ENCODE measurements around the gene PBX1. TPM values are rescaled to one million over a fixed set of nuclear protein-coding genes. Genes with fewer than 3 reads are reported as not detected.

The PBX1 gene
- total and polyA plus RNA-seq, 10 of the 15 experiments (the other 5 are each of a cell fraction or from before 2014, with no cell fraction given): 0.05 to 0.28 (median 0.11) TPM; not detected in 5

DNA sequence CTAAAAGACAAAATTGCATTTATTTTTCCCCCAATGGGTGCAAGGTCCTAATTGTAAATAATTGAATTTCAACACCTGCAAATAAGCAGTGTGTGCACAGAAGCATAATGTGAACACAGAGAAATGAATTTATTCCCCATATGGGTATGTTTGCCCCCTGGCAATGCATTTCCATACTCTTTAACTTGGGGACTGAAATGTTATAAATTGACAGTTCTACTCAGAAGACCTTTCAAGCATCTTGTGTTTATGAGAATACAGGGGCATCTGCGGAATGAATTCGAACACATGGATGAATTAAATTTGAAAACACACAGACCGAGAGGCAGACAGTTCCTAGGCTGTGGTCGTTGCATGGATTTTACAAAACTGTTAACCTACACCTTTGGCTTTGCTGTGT lies 3.5 kb downstream of the PBX1 start:
- 19% methylated on average over 4 of the region's 4 CpGs for WGBS (ENCODE audit: insufficient coverage, insufficient replicate concordance, low lambda C conversion rate, missing lambda C conversion rate)
- no peak for ATAC-seq

More for the DNA sequence above, 3.5 kb downstream of the PBX1 start:
- FAIRE-seq: no peak
- H3K4me1 ChIP-seq (ENCODE audit: control insufficient read depth, insufficient read depth, low read length): no peaks in the 10 kb centered on the region
- POLR2A ChIA-PET: no interaction called here
- SMC1A ChIA-PET (ENCODE audit: uncharacterized antibody, unreplicated experiment): interaction anchor here (1.5 kb wide), 1 partner anchor 11 kb away, joined by 3 read pairs; no protein-coding TSS in a partner anchor
- intact Hi-C loops (cut with micrococcal nuclease; ENCODE audit: unreplicated experiment): no loop called here
- H3K9me3 ChIP-seq (replicated peaks; ENCODE audit: control insufficient read depth, insufficient read depth, low read length): no peaks in the 10 kb centered on the region
- no peak overlapping the region for H3K4me3 ChIP-seq
- in situ Hi-C loops (cut with MboI): no loop called here
- H3K4me2 ChIP-seq (ENCODE audit: control insufficient read depth, insufficient read depth): no peak overlapping the region
- no TSS peak for BruUV-seq (replicated peaks)
- H3K27me3 ChIP-seq (replicated peaks in 1 of 2; ENCODE audit: control insufficient read depth in 2 of 2, insufficient read depth in 2 of 2, low read length in 1 of 2): peaks cover 0 to 3% of the 10 kb centered on the region in 2 experiments; a peak in 2 of 4 replicates
- RAD21 ChIA-PET (ENCODE audit: unreplicated experiment): no interaction called here
- DNase-seq (ENCODE audit: low read depth, low spot score): no peak
- no peak overlapping the region for H3K9ac ChIP-seq (ENCODE audit: control insufficient read depth, insufficient read depth, low read length)
- H2AFZ ChIP-seq (ENCODE audit: control insufficient read depth, low read depth, low read length): no peak overlapping the region
- no peaks in the 10 kb centered on the region for H3K79me2 ChIP-seq (ENCODE audit: control insufficient read depth, insufficient read depth, low read length)
- no peak overlapping the region for H3K27ac ChIP-seq (ENCODE audit: control insufficient read depth, insufficient read depth)
- no peaks in the 10 kb centered on the region for H4K20me1 ChIP-seq (ENCODE audit: control insufficient read depth, insufficient read depth)
- no peaks in the 10 kb centered on the region for H3K36me3 ChIP-seq (ENCODE audit: control insufficient read depth in 2 of 2, insufficient read depth in 2 of 2, low read length in 1 of 2)
- TF ChIP-seq, protein P1, sequence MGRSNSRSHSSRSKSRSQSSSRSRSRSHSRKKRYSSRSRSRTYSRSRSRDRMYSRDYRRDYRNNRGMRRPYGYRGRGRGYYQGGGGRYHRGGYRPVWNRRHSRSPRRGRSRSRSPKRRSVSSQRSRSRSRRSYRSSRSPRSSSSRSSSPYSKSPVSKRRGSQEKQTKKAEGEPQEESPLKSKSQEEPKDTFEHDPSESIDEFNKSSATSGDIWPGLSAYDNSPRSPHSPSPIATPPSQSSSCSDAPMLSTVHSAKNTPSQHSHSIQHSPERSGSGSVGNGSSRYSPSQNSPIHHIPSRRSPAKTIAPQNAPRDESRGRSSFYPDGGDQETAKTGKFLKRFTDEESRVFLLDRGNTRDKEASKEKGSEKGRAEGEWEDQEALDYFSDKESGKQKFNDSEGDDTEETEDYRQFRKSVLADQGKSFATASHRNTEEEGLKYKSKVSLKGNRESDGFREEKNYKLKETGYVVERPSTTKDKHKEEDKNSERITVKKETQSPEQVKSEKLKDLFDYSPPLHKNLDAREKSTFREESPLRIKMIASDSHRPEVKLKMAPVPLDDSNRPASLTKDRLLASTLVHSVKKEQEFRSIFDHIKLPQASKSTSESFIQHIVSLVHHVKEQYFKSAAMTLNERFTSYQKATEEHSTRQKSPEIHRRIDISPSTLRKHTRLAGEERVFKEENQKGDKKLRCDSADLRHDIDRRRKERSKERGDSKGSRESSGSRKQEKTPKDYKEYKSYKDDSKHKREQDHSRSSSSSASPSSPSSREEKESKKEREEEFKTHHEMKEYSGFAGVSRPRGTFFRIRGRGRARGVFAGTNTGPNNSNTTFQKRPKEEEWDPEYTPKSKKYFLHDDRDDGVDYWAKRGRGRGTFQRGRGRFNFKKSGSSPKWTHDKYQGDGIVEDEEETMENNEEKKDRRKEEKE (IDR thresholded peaks at IDR 0.05): no peak
- TF ChIP-seq, protein P2, sequence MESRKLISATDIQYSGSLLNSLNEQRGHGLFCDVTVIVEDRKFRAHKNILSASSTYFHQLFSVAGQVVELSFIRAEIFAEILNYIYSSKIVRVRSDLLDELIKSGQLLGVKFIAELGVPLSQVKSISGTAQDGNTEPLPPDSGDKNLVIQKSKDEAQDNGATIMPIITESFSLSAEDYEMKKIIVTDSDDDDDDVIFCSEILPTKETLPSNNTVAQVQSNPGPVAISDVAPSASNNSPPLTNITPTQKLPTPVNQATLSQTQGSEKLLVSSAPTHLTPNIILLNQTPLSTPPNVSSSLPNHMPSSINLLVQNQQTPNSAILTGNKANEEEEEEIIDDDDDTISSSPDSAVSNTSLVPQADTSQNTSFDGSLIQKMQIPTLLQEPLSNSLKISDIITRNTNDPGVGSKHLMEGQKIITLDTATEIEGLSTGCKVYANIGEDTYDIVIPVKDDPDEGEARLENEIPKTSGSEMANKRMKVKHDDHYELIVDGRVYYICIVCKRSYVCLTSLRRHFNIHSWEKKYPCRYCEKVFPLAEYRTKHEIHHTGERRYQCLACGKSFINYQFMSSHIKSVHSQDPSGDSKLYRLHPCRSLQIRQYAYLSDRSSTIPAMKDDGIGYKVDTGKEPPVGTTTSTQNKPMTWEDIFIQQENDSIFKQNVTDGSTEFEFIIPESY (IDR thresholded peaks at IDR 0.05): no peak
- TF ChIP-seq EGR1 (IDR thresholded peaks at IDR 0.05; ENCODE audit: borderline replicate concordance in 1 of 2, low read depth in 2 of 2, low read length in 2 of 2) (no peak), FOXK2 (IDR thresholded peaks at IDR 0.05) (no peak), NFXL1 (IDR thresholded peaks at IDR 0.05; ENCODE audit: borderline replicate concordance) (no peak), NR2F1 (conservative IDR thresholded peaks at IDR 0.05) (no peak)
- TF ChIP-seq, protein P3, sequence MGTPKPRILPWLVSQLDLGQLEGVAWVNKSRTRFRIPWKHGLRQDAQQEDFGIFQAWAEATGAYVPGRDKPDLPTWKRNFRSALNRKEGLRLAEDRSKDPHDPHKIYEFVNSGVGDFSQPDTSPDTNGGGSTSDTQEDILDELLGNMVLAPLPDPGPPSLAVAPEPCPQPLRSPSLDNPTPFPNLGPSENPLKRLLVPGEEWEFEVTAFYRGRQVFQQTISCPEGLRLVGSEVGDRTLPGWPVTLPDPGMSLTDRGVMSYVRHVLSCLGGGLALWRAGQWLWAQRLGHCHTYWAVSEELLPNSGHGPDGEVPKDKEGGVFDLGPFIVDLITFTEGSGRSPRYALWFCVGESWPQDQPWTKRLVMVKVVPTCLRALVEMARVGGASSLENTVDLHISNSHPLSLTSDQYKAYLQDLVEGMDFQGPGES (IDR thresholded peaks at IDR 0.05): no peak
- CTCF ChIA-PET: no interaction called here
